Metanephros (tissue), 2 donors: ENCODE measurements around the gene GDPGP1. TPM values are rescaled to one million over a fixed set of nuclear protein-coding genes. Genes with fewer than 3 reads are reported as not detected.

Experiments used
- small RNA-seq: library from RNA; depleted of rRNA; stranded (forward); fragments of <200 nt; gene quantifications from one replicate; pipeline ENCODE3, GENCODE V24; 2014; ENCODE audit warnings: low replicate concordance
- total RNA-seq: library from RNA; depleted of rRNA; stranded (reverse); fragments of >200 nt; gene quantifications from one replicate; pipeline ENCODE4 v1.2.3, GENCODE V29; 2014

The GDPGP1 gene, protein sequence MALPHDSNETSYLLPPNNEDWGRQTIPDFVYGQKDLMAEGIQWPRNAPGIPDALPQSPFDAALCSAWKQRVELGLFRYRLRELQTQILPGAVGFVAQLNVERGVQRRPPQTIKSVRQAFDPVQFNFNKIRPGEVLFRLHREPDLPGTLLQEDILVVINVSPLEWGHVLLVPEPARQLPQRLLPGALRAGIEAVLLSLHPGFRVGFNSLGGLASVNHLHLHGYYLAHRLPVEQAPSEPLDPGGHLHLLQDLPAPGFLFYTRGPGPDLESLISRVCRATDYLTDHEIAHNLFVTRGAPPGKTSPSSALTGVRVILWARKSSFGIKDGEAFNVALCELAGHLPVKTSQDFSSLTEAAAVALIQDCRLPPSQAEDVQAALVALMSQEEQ
- total RNA-seq = 8.3 TPM

GRCh38 chr15:90234096-90234988 is at the start of gene GDPGP1:
GDPGP1 (plus strand) TSS chr15:90234209; CDS start chr15:90240909, 6,700 bp downstream.

DNA sequence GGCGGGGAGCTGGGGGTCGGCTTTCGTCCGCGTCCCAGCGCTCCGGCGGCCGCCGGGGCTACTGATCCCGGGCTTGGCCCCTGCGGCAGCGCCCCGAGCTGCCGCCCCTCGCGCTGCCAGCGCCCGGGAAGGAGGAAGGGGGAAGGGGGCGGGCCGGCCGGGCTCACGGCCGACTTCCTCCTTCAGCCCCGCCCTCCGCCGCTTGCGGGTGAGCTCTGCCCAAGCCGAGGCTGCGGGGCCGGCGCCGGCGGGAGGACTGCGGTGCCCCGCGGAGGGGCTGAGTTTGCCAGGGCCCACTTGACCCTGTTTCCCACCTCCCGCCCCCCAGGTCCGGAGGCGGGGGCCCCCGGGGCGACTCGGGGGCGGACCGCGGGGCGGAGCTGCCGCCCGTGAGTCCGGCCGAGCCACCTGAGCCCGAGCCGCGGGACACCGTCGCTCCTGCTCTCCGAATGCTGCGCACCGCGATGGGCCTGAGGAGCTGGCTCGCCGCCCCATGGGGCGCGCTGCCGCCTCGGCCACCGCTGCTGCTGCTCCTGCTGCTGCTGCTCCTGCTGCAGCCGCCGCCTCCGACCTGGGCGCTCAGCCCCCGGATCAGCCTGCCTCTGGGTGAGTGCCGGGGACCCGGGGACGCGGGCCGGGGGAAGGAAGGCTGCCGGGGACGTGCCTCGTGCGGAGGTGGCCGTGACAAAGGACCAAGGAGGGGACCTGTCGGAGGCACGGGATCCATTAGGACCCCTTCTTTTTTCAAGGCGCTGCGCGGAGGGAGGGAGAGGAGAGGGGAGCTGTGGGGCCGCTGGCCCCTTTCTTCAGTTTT is 32.7 kb upstream of the GDPGP1 start, which contains the start of gene SEMA4B:
SEMA4B (plus strand) TSS at position 201 of the 814 bp plus-strand sequence; CDS start at position 450, 249 bp downstream.

GRCh38 chr15:90233387-90234095 is 468 bp upstream of the GDPGP1 start, which contains the start of gene CIB1:
CIB1 (minus strand) TSS chr15:90233941; CDS start chr15:90233885, 56 bp downstream.

DNA sequence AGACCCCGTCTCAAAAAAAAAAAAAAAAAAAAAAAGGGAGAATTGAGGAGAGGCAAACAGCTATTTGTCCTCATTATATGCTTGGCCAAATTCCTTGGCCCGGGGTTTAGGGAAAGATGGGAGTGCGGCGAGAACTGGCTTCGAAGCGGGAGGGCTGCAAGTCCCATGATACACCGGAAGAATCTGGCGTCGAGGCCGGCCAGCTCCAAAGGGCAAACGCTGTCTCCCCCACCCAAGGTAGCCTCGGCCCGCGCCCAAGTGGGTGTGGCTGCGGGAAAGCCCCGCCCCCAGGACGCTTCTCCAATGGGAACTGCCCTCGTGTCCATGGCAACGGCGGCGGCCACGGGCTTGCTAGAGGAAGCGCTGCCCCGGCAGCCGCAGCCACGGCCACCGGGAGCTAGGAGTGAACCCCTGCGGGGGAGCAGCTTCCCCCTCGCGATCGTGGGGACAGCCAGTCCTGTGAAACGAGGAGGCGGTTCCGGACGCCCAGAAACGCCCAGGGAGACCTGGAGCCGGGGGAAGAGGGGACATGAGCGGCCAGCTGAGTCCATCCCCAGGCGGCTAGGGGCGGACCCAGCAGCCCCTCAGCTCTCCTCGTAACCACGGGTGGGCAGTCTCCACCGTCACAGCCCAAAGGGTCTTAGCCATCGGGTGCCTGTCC is 15.3 kb downstream of the GDPGP1 start, which contains the start of gene TTLL13:
TTLL13 (plus strand) TSS at position 354 of the 661 bp plus-strand sequence. CDS start 1,075 bp downstream, outside the sequence.

GRCh38 chr15:90265271-90266060 is 31.5 kb downstream of the GDPGP1 start, which contains the start of gene NGRN:
NGRN (plus strand) TSS chr15:90265672; CDS start chr15:90265713, 41 bp downstream.

Small RNAs within 50 kb of the gene (small RNA-seq; reads per million reads assigned to genes)
- not detected for gene AC091167.3
- not detected for gene RN7SL736P

Other genes starting within 250 kb of the GDPGP1 start
- 14.9 TPM for gene ZNF710, start 232.9 kb upstream of the GDPGP1 start, total RNA-seq
- 191 TPM for gene IDH2, start 131.7 kb upstream of the GDPGP1 start, total RNA-seq
- gene SEMA4B, start 32.9 kb upstream of the GDPGP1 start, total RNA-seq = 66.7 TPM
- 19.7 TPM for gene CIB1, start 268 bp upstream of the GDPGP1 start, total RNA-seq
- 1.3 TPM for gene TTLL13, start 15.3 kb downstream of the GDPGP1 start, total RNA-seq
- 81.7 TPM for gene NGRN, start 31.5 kb downstream of the GDPGP1 start, total RNA-seq
- 1.8 TPM for gene ZNF774, start 118.1 kb downstream of the GDPGP1 start, total RNA-seq
- gene IQGAP1, start 154.0 kb downstream of the GDPGP1 start, total RNA-seq = 154 TPM